Activated CD4-positive, CD25-positive, alpha-beta regulatory T cell (primary cell): Measurements from ENCODE around the gene SUPT20H.

ENCODE experiments used
- DNase-seq, 4 experiments: peaks; one replicate each; lab custom pipeline; 2025; lab: John Stamatoyannopoulos, UW

The SUPT20H gene

GRCh38 chr13:37058910-37059847 is at the start of gene SUPT20H:
Gene SUPT20H, minus strand, starts transcription at chr13:37059688. Its CDS starts 8,198 bp downstream, at chr13:37051490.
- peak; percentile 91 to 94 (median 92) for DNase-seq

GRCh38 chr13:37109051-37109678 is 49.7 kb upstream of the SUPT20H start:
- no peak for DNase-seq

GRCh38 chr13:37107868-37108267 is 48.4 kb upstream of the SUPT20H start:
- DNase-seq = no peak

GRCh38 chr13:37107456-37107855 is 48.0 kb upstream of the SUPT20H start:
- DNase-seq = no peak

- DNase-seq = no peak
These were observed 47.2 kb upstream of the SUPT20H start for GRCh38 chr13:37106642-37107041.

GRCh38 chr13:37105251-37105714 is 45.8 kb upstream of the SUPT20H start, which contains the start of gene CSNK1A1L:
Gene CSNK1A1L, minus strand, starts transcription at chr13:37105664. Its CDS starts 408 bp downstream, at chr13:37105256.
- DNase-seq = no peak

- no peak for DNase-seq
These were observed 43.4 kb upstream of the SUPT20H start for GRCh38 chr13:37102896-37103295.

- no peak for DNase-seq
These were observed 41.7 kb upstream of the SUPT20H start for GRCh38 chr13:37101201-37101600.

- no peak for DNase-seq
These were observed 41.2 kb upstream of the SUPT20H start for GRCh38 chr13:37100731-37101130.

- no peak for DNase-seq
These were observed 37.6 kb upstream of the SUPT20H start for GRCh38 chr13:37097076-37097475.

- no peak for DNase-seq
These were observed 35.4 kb upstream of the SUPT20H start for GRCh38 chr13:37094840-37095239.

GRCh38 chr13:37094099-37094498 is 34.6 kb upstream of the SUPT20H start:
- no peak for DNase-seq

- no peak for DNase-seq
These were observed 32.3 kb upstream of the SUPT20H start for GRCh38 chr13:37091835-37092234.

- DNase-seq = no peak
These were observed 31.4 kb upstream of the SUPT20H start for GRCh38 chr13:37090912-37091311.

GRCh38 chr13:37089495-37089894 is 30.0 kb upstream of the SUPT20H start:
- no peak for DNase-seq

- no peak for DNase-seq
These were observed 28.0 kb upstream of the SUPT20H start for GRCh38 chr13:37087486-37087885.

- no peak for DNase-seq
These were observed 26.1 kb upstream of the SUPT20H start for GRCh38 chr13:37085606-37086005.

GRCh38 chr13:37076818-37077217 is 17.3 kb upstream of the SUPT20H start:
- no peak for DNase-seq

- no peak for DNase-seq
These were observed 15.7 kb upstream of the SUPT20H start for GRCh38 chr13:37075164-37075563.

- DNase-seq = no peak
These were observed 15.2 kb upstream of the SUPT20H start for GRCh38 chr13:37074703-37075102.

GRCh38 chr13:37072024-37072423 is 12.5 kb upstream of the SUPT20H start:
- no peak for DNase-seq

- no peak for DNase-seq
These were observed 11.5 kb upstream of the SUPT20H start for GRCh38 chr13:37070956-37071355.

GRCh38 chr13:37070145-37070695 is 10.7 kb upstream of the SUPT20H start:
- DNase-seq = no peak
